Loucy (cell line): ENCODE results near the gene CACNA1B.

Experiments
- EZH2phosphoT487 ChIP-seq: fragments of 200-600 bp; IDR thresholded peaks from 2 replicates; pipeline ENCODE4 v1.6.1; 2018; ENCODE audit warnings: antibody characterized with exemption, mild to moderate bottlenecking, moderate library complexity, borderline replicate concordance
- TF ChIP-seq, protein P1 (sequence below): fragments of 200-600 bp; sonication (generic); conservative IDR thresholded peaks from 2 replicates; pipeline ENCODE4 v1.5.1; 2014; ENCODE audit warnings: mild to moderate bottlenecking, antibody characterized with exemption, low read length

DNA sequence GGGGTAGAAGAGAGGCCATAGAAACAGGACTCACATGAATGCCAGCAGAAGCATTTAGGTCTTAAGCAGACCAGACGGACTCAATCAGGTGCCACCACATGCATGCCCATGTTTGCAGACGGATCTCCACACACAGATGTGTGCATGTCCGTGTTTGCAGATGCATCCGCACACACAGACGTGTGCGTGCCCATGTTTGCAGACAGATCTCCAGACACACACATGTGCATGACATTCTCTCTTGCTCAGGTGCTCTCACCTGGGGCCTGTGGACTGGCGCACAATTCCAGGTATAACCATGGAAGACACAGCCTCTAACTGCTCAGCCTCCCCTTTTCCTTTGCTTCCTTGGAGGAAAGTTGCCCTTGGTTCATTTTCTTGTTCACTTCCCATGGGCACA, 148.3 kb downstream of the CACNA1B start:
- TF ChIP-seq, protein P1, sequence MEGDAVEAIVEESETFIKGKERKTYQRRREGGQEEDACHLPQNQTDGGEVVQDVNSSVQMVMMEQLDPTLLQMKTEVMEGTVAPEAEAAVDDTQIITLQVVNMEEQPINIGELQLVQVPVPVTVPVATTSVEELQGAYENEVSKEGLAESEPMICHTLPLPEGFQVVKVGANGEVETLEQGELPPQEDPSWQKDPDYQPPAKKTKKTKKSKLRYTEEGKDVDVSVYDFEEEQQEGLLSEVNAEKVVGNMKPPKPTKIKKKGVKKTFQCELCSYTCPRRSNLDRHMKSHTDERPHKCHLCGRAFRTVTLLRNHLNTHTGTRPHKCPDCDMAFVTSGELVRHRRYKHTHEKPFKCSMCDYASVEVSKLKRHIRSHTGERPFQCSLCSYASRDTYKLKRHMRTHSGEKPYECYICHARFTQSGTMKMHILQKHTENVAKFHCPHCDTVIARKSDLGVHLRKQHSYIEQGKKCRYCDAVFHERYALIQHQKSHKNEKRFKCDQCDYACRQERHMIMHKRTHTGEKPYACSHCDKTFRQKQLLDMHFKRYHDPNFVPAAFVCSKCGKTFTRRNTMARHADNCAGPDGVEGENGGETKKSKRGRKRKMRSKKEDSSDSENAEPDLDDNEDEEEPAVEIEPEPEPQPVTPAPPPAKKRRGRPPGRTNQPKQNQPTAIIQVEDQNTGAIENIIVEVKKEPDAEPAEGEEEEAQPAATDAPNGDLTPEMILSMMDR = no peak
- no peak for TF ChIP-seq EZH2phosphoT487
